Neural cell (in vitro differentiated cells): ENCODE results near the gene UBC.

Experiments
- CTCF ChIP-seq: fragments of 450-650 bp; IDR thresholded peaks from 2 replicates; pipeline ENCODE4 v1.5.1; 2014; ENCODE audit warnings: antibody characterized with exemption, mild to moderate bottlenecking, moderate library complexity; ENCODE audit not compliant: poor library complexity, severe bottlenecking
- EP300 ChIP-seq: fragments of 450-650 bp; conservative IDR thresholded peaks from 2 replicates; pipeline ENCODE4 v1.6.1; 2014; ENCODE audit warnings: antibody characterized with exemption, mild to moderate bottlenecking, moderate library complexity; ENCODE audit not compliant: poor library complexity, severe bottlenecking
- EZH2 ChIP-seq: fragments of 200-600, 300-800 bp; shearing (Covaris generic), sonication (generic); IDR thresholded peaks from 2 replicates; pipeline ENCODE4 v1.6.1; 2014; ENCODE audit warnings: antibody characterized with exemption, low read length, borderline replicate concordance, mild to moderate bottlenecking; ENCODE audit not compliant: insufficient read depth, poor library complexity, severe bottlenecking
- MXI1 ChIP-seq: fragments of 450-650 bp; conservative IDR thresholded peaks from 2 replicates; pipeline ENCODE4 v1.6.1; 2014; ENCODE audit warnings: antibody characterized with exemption, mild to moderate bottlenecking; ENCODE audit not compliant: poor library complexity, severe bottlenecking
- POLR2AphosphoS5 ChIP-seq: IDR thresholded peaks from 2 replicates; pipeline ENCODE4 v1.6.1; 2012
- REST ChIP-seq: IDR thresholded peaks from 2 replicates; pipeline ENCODE4 v1.6.1; 2012; ENCODE audit warnings: borderline replicate concordance
- SMC3 ChIP-seq: fragments of 450-650 bp; conservative IDR thresholded peaks from 2 replicates; pipeline ENCODE4 v1.6.1; 2014; ENCODE audit warnings: antibody characterized with exemption, mild to moderate bottlenecking, moderate library complexity; ENCODE audit not compliant: poor library complexity

- TF ChIP-seq CTCF = no peak
- no peak for TF ChIP-seq REST
- no peak for TF ChIP-seq MXI1
- TF ChIP-seq SMC3 = no peak
- TF ChIP-seq EP300 = no peak
- TF ChIP-seq POLR2AphosphoS5 = peak; percentile 11
- TF ChIP-seq EZH2 = no peak
Measured at GRCh38 chr12:124910561-124911478, 3.6 kb downstream of the UBC start.
